NCI-H510A treated with DMSO at 0.1 percent for 48 hours (cell line): ENCODE results near the gene TRAF3IP3.

Experiments used
- DNase-seq: peaks from one replicate; lab custom pipeline; 2025; lab: John Stamatoyannopoulos, UW

The TRAF3IP3 gene

GRCh38 chr1:209800984-209801834, 45.4 kb downstream of the TRAF3IP3 start:
- no peak for DNase-seq

DNA sequence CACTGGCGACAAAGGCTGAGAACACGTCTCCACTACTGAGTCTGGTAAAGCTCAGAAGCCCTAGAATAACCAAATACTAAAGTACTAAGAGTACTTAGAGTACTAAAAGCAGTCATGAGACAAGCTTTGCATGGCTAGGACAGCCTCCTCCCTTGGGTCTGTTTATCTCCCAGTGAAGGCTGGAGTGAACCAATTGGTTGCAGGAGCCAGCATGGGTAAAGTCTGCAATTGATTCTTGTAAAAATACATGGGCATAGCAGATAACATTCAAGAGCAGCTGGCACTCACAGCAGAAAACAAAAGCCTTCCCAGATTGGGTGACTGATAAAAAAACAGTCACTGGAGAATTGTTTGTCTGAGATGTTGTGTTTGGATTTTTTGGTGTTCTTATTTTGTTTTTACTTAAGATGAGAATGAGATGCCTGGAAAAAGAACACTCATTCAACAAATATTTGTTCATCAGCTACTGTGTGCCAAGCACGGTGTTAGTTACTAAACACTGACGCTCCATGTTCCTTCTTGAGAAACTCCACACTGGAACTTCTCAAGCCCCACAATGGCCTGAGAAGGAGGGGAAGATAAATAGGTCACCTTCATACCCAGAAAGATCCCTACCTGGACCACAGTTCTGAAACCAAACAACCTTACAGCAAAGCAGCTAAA, 46.4 kb downstream of the TRAF3IP3 start:
- DNase-seq: no peak

DNA sequence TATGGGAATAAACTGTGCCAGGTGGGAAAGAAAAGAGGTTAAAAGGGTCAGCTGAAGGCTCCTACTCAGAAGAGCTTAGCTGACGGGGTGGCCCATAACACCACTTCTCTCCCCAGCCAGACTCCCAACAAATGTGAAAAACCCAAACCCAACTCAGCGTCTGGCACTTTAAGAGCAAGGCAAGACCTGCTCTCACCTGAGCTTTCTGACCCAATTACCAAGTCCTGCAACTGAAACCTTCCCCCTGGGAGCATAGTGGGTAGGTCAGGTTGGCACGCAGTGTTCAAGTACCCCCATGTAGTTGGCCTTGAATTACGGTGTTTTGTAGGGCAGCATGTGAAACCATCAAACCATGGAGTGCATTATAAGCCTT, 46.9 kb downstream of the TRAF3IP3 start:
- DNase-seq: no peak

GRCh38 chr1:209803568-209803967, 47.7 kb downstream of the TRAF3IP3 start:
- DNase-seq: no peak

GRCh38 chr1:209805341-209805781, 49.5 kb downstream of the TRAF3IP3 start:
- peak; percentile 33 for DNase-seq

DNA sequence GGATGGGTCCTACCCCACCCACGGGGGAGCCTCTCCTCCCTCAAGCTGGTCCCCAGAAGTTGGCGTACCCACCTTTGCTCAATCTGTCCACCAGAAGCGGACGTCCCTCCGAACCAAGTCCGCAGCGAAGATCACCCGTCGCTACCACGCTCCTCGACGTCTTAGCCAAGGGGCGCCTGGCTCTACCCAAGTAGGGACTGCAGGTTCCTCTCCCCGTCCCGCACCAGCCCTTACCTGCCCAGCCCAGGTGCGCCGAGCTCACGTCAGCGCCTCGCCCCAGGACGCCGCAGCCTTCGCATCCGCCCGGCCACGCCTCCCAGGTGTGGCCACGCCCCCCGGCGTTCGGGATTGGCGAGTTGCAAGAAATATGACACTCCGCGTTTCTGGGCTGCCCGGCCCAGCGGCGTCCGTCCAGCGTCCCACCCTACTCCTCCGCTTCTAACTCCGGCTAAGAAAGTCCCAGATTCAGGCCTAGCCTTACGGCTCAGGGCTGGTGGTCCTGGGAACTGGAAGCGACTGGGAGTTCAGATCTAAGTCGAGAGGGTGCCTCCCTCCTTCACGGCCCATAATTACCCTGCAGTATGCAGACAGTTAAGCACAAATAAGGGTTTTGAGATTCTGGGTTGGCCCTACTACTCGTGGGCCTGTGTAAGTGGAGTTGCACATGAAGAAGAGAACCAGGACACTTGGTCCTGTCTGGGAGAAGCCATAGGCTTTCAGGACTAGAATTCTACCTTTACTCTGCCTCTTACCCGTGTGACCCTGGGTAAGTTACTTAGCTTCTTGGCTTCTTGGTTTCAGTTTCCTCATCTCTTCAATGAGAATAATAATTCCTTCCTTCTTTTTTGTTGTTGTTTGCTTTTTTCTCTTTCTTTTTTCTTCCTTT, 50.3 kb downstream of the TRAF3IP3 start, which contains the start of gene IRF6:
IRF6 (minus strand) TSS at position 268 of the 886 bp plus-strand sequence. CDS start 4,729 bp downstream, outside the sequence.
- peak; percentile 90 for DNase-seq

- no peak for DNase-seq
Measured at GRCh38 chr1:209807509-209807908, 51.7 kb downstream of the TRAF3IP3 start.

- peak; percentile 35 for DNase-seq
Measured at GRCh38 chr1:209808059-209808581, 52.3 kb downstream of the TRAF3IP3 start.

DNA sequence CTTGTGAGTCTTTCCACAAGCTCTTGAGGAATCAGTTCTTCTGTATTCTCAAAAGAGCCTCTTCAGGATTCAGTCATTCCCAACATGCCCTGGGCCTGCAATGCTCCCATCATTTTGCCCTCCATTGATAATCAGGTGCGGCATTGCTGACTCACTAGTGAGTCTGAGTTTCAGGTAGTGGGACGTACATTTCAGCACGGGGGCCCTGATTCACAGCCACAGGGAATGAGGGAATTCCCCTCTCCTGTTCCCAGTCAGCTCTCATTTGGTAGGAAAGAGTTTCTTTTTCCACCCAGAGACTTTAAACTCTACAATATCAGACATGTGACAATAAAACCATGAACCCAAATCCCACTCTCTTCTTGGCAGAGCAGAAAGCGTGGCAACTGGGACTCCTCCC, 53.8 kb downstream of the TRAF3IP3 start:
- no peak for DNase-seq

- DNase-seq: no peak
Measured at GRCh38 chr1:209810783-209811182, 54.9 kb downstream of the TRAF3IP3 start.

GRCh38 chr1:209813902-209814301, 58.0 kb downstream of the TRAF3IP3 start:
- DNase-seq: no peak

DNA sequence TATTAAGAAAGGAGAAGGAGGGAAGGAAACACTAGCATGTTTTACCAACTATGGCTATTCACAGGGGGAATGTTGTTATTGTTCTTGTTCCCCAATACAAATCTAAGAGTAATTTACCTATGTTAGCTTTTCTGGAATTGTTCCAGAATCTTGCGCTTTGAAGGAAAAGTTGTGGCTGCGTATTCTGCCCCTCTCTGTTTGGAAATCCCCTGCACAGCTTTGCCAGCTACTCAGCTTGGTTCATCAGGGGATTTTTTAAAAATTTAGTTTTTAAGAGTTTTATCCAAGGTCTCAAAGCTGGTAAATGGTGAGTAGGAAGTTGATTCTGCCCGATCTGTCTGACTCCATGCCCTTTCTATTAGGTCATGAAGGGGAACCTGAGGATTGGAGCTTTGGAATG, 59.6 kb downstream of the TRAF3IP3 start:
- DNase-seq: peak; percentile 43

GRCh38 chr1:209815931-209816341, 60.1 kb downstream of the TRAF3IP3 start:
- peak; percentile 25 for DNase-seq

DNA sequence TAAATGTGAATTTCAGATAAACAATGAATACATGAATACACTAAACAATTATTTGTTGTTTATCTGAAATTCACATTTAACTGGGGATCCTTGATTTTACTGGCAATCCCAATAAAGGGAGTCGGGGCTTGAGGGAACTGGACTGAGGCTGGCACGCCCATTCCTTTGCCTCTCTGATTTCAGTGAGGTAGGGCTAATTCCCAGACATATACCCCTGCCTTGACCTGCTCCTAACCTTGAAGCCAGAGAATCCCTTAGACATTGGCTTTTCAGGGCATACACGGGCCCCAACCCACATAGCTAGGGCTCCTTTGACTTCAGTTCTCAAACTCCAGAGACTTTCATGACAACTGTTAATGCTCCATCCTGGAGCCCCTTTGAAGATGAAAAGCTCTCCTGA, 61.1 kb downstream of the TRAF3IP3 start:
- DNase-seq: no peak

- DNase-seq: no peak
Measured at GRCh38 chr1:209817691-209818090, 61.8 kb downstream of the TRAF3IP3 start.

DNA sequence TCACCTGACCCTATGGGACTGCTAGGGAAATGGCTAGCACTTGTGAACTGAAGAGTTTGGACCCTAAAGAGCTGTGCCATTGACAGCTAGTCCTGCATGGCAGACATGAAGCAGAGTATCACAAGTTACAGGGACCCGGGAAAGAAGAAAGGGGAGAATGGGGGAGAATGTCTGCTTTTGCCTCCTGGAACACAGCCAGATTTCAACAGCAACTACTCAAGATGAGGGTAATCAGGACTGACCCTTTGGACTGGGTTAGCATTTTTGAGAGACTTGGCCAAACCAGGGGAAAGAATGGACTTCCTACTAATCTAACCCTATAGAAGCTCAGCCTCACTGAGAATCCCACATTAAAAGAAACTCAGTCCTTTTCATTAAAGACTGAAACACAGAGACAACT, 63.2 kb downstream of the TRAF3IP3 start:
- no peak for DNase-seq

GRCh38 chr1:209820986-209821385, 65.1 kb downstream of the TRAF3IP3 start:
- no peak for DNase-seq

- DNase-seq: no peak
Measured at GRCh38 chr1:209822706-209823105, 66.9 kb downstream of the TRAF3IP3 start.

DNA sequence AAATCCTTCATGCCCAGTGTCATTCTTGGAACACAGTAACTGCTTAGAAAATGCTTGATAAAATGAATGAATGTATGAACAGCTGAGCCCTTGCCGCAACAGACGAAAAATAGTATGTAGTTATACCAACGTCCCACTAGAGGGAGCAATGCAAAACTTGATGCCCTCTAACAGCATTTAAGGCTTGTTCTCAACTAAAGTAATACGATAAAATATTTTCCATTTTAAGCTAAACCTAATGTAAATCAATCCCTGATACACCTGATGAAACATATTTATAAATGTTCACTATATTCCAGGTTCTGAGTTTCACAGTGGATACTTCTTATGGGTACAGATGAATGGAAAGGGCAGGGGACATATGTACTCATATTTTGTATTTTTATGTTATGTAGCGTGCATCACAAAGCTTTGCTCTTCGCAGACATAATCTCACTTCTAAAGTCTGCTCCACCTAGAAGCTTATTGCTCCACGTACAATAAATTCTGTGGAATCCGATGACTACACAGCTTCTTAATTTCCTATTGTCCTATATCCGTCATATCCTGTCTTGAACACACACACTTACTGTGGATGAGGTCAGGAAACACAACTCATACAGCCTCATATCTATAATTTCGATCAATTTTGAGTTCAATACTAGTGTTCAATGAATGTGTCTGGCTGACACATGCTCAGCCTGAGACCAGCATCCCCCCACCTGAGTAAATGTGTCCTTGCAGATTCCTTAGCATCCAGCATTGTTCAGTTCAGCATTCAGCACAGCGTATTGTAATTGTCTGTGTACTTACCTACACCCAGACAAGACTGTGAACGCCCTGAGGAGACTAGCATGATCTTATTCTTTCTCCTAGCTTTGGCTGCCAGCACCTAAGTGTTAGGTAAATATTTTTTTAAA, 67.5 kb downstream of the TRAF3IP3 start:
- peak; percentile 61 for DNase-seq

- no peak for DNase-seq
Measured at GRCh38 chr1:209825591-209826434, 70.0 kb downstream of the TRAF3IP3 start.
